ENCODE measurements around the gene SLC45A2. TPM values are rescaled to one million over a fixed set of nuclear protein-coding genes. Genes with fewer than 3 reads are reported as not detected.

The SLC45A2 gene
- total and polyA plus RNA-seq, 2 of the 8 experiments (the other 6 are each of a cell fraction or from before 2014, with no cell fraction given), result 0.09 TPM; not detected in 1

DNA sequence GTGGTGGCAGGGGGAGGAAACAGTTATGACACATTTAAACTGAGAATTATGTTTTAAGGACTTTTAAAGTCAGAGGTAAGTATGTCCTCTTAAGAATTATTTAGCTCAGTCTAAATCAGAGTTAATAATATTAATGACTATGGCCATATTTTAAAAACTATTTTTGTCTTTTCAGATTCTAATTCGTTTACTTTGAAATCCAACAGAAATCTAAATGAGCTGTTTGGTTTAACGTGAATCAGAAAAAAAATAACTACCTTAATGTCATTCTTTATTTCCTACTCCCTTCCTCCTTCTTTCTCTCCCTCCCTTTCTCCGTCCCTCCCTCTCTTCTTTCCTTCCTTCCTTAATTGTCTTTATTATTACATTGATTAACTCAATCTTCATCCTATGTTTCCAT, 43.9 kb upstream of the SLC45A2 start:
- H2BK12ac ChIP-seq (ENCODE audit: low read depth, low read length), result no peak overlapping the region
- H2BK20ac ChIP-seq (ENCODE audit: low read length), result no peak overlapping the region
- H3K23ac ChIP-seq (ENCODE audit: insufficient read length), result no peak overlapping the region
- H3K79me1 ChIP-seq (ENCODE audit: low read depth, low read length), result no peaks in the 10 kb centered on the region
- no peak overlapping the region for H2BK5ac ChIP-seq (ENCODE audit: low read depth, low read length)
- ChIA-PET CTCF (ENCODE audit: partially characterized antibody) (no interaction called here), POLR2A (ENCODE audit: partially characterized antibody) (no interaction called here)
- H3K9me3 ChIP-seq (ENCODE audit: insufficient read depth in 2 of 2, low read depth in 1 of 2, low read length in 1 of 2), result no peaks in the 10 kb centered on the region
- no peak overlapping the region for H3K4me2 ChIP-seq (ENCODE audit: insufficient read depth in 1 of 2, low read depth in 2 of 2, low read length in 2 of 2)
- H3K18ac ChIP-seq (ENCODE audit: extremely low read depth, low read length), result no peak overlapping the region
- H3K4me1 ChIP-seq (replicated peaks in 1 of 4; ENCODE audit: control insufficient read depth in 3 of 4, insufficient read depth in 4 of 4, low read length in 3 of 4), result no peaks in the 10 kb centered on the region
- H3K9ac ChIP-seq (replicated peaks in 1 of 4; ENCODE audit: extremely low read depth in 1 of 4, low read depth in 3 of 4, low read length in 3 of 4), result no peak overlapping the region
- no peak overlapping the region for H4K91ac ChIP-seq (replicated peaks; ENCODE audit: insufficient read length, low read length)
- H3K79me2 ChIP-seq (ENCODE audit: control insufficient read depth in 1 of 2, insufficient read depth in 2 of 2, low read length in 2 of 2), result no peaks in the 10 kb centered on the region
- FAIRE-seq (no peak), DNase-seq (ENCODE audit: low read depth in 1 of 2, low spot score in 2 of 2) (no peak)
- no peak overlapping the region for H2BK15ac ChIP-seq (ENCODE audit: low read length)
- no peaks in the 10 kb centered on the region for H3K27me3 ChIP-seq (replicated peaks in 1 of 4; ENCODE audit: control insufficient read depth in 3 of 4, extremely low read depth in 1 of 4, insufficient read depth in 3 of 4, low read length in 3 of 4)
- no peak overlapping the region for H3K4ac ChIP-seq (replicated peaks; ENCODE audit: insufficient read length, low read depth, low read length)
- 82 to 100% methylated on average over 1 to 3 of the region's 3 CpGs for WGBS, 2 experiments (ENCODE audit: extremely low coverage in 1 of 2, insufficient coverage in 1 of 2, insufficient read length in 1 of 2, insufficient replicate concordance in 2 of 2, low coverage in 1 of 2, low lambda C conversion rate in 2 of 2, missing lambda C conversion rate in 1 of 2)
- no peak overlapping the region for H4K8ac ChIP-seq (ENCODE audit: extremely low read depth, insufficient read depth, low read length)
- no peaks in the 10 kb centered on the region for H3K23me2 ChIP-seq (ENCODE audit: low read depth, low read length)
- H3K4me3 ChIP-seq (ENCODE audit: extremely low read depth in 1 of 4, insufficient read depth in 2 of 4, low read depth in 3 of 4, low read length in 4 of 4), result no peak overlapping the region
- H2BK120ac ChIP-seq (replicated peaks; ENCODE audit: low read depth, low read length), result no peak overlapping the region
- no peak overlapping the region for H4K5ac ChIP-seq (ENCODE audit: insufficient read length, low read depth, low read length)
- no peak overlapping the region for H2AK5ac ChIP-seq (ENCODE audit: low read depth, low read length)
- H4K20me1 ChIP-seq (replicated peaks in 1 of 2; ENCODE audit: control insufficient read depth in 1 of 2, insufficient read depth in 2 of 2, low read length in 2 of 2), result no peaks in the 10 kb centered on the region
- no peaks in the 10 kb centered on the region for H3K36me3 ChIP-seq (ENCODE audit: control insufficient read depth in 2 of 4, insufficient read depth in 4 of 4, low read length in 3 of 4)
- H3K56ac ChIP-seq (replicated peaks; ENCODE audit: insufficient read length, low read depth, low read length), result no peak overlapping the region
- no peak overlapping the region for H2AFZ ChIP-seq (ENCODE audit: low read length)
- TF ChIP-seq CBX5 (IDR thresholded peaks at IDR 0.05; ENCODE audit: low read depth, low read length) (no peak), CTBP2 (IDR thresholded peaks at IDR 0.05; ENCODE audit: borderline replicate concordance, insufficient read depth, insufficient read length, low read length) (no peak)
- H3K14ac ChIP-seq (ENCODE audit: insufficient read length), result no peak overlapping the region
- no peak overlapping the region for H3K27ac ChIP-seq (ENCODE audit: low read depth, low read length)
